HG03060 (cell line): ENCODE measurements around the gene GADD45A.
"Not testable (repeated sequence)": the region's sequence is repeated elsewhere in the genome, so short reads cannot be mapped to it uniquely, and the experiment has no call there.

Source experiments
- ATAC-seq: cut with Tn5 transposase; IDR thresholded peaks from one replicate; pipeline ENCODE4 v1.9.1; 2021; ENCODE audit warnings: low read depth, moderate number of reproducible peaks; ENCODE audit not compliant: unreplicated experiment

The GADD45A gene, protein sequence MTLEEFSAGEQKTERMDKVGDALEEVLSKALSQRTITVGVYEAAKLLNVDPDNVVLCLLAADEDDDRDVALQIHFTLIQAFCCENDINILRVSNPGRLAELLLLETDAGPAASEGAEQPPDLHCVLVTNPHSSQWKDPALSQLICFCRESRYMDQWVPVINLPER

GRCh38 chr1:67685067-67685557 is at the start of gene GADD45A:
TSS of gene GADD45A (plus strand) at chr1:67685201. CDS start at chr1:67685495, 294 bp downstream.
- ATAC-seq = peak; percentile 88

- ATAC-seq = no peak
These were observed 48.9 kb upstream of the GADD45A start for GRCh38 chr1:67636146-67636545.

GRCh38 chr1:67639361-67639760 is 45.6 kb upstream of the GADD45A start:
- ATAC-seq = no peak

GRCh38 chr1:67642629-67643028 is 42.4 kb upstream of the GADD45A start:
- no peak for ATAC-seq

- ATAC-seq = no peak
These were observed 40.4 kb upstream of the GADD45A start for GRCh38 chr1:67644566-67644965.

GRCh38 chr1:67645495-67646144 is 39.4 kb upstream of the GADD45A start:
- ATAC-seq = no peak

- ATAC-seq = no peak
These were observed 38.6 kb upstream of the GADD45A start for GRCh38 chr1:67646145-67647035.

- no peak for ATAC-seq
These were observed 37.8 kb upstream of the GADD45A start for GRCh38 chr1:67647036-67647798.

DNA sequence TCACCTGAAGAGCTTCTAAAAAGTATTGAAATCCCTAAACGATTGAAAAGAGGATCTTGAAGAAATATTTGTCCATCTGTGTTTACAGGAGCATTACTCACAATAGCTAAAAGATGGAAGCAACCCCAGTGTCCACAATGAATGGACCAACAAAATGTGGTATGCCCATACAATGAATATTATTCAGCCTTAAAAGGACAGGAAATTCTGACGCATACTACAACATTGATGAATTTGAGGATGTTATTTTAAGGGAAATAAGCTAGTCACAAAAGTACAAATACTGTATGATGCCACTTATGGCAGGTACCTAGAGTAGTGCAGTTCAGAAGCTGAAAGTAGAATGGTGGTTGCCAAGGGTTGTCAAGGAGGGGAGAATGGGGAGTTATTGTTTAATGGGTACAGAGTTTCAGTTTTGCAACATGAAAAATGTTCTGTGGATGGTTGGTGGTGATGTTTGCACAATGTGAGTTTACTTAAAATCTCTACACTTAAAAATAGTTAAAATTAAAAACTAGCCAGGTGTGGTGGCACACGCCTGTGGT is 37.1 kb upstream of the GADD45A start:
- ATAC-seq = no peak

GRCh38 chr1:67648582-67649326 is 36.2 kb upstream of the GADD45A start:
- no peak for ATAC-seq

GRCh38 chr1:67650061-67650460 is 34.9 kb upstream of the GADD45A start:
- no peak for ATAC-seq

- no peak for ATAC-seq
These were observed 34.0 kb upstream of the GADD45A start for GRCh38 chr1:67651031-67651430.

DNA sequence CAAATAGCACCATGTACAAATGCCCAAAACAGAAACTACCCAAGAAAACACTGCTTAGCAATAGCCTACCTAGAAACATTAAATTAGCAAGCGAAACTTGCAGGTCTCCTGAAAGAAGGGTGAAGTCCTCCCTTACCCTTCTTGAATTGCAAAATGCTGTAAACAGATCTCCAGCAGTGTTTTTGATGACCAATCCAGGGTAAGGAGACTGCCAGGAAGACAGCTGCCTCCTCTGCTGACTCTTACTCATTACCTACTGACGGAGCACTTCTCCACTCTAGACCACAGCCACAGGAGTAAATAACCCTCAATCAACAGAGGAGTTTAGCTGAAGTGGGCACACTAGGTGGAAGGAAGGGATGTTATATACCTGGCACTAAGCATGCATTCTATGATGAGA is 32.2 kb upstream of the GADD45A start:
- ATAC-seq = no peak

GRCh38 chr1:67653304-67653703 is 31.7 kb upstream of the GADD45A start:
- ATAC-seq = no peak

GRCh38 chr1:67655581-67655980 is 29.4 kb upstream of the GADD45A start:
- no peak for ATAC-seq

DNA sequence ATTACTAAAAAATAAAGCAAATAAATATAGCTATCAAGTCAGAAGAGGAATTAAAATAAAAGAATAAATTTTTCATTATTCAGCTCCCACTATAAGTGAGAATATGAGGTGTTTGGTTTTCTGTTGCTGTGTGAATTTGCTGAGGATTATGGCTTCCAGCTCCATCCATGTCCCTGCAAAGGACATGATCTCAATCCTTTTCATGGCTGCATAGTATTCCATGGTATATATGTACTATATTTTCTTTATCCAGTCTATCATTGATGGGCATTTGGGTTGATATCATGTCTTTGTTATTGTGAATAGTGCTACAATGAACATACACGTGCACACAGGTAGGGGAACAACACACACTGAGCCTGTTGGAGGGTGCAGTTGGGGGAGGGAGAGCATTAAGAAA is 27.8 kb upstream of the GADD45A start:
- ATAC-seq = not testable (repeated sequence)

GRCh38 chr1:67659229-67659628 is 25.8 kb upstream of the GADD45A start:
- no peak for ATAC-seq

- no peak for ATAC-seq
These were observed 22.1 kb upstream of the GADD45A start for GRCh38 chr1:67662884-67663283.

GRCh38 chr1:67664048-67664447 is 21.0 kb upstream of the GADD45A start:
- ATAC-seq = no peak

DNA sequence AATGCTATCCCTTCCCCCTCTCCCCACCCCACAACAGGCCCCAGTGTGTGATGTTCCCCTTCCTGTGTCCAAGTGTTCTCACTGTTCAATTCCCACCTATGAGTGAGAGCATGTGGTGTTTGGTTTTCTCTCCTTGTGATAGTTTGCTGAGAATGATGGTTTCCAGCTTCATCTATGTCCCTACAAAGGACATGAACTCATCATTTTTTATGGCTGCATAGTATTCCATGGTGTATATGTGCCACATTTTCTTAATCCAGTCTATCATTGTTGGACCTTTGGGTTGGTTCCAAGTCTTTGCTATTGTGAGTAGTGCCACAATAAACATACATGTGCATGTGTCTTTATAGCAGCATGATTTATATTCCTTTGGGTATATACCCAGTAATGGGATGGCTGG is 19.7 kb upstream of the GADD45A start:
- not testable (repeated sequence) for ATAC-seq
